GM21360 (cell line): ENCODE results near the gene UCKL1.
A peak's percentile ranks its signal among the peaks of the same experiment; 100 is the strongest.
"Not testable (repeated sequence)": the region's sequence is repeated elsewhere in the genome, so short reads cannot be mapped to it uniquely, and the experiment has no call there.

Experiments used
- ATAC-seq: cut with Tn5 transposase; IDR thresholded peaks from one replicate; pipeline ENCODE4 v1.9.1; 2021; ENCODE audit warnings: mild to moderate bottlenecking, moderate library complexity; ENCODE audit not compliant: unreplicated experiment

The UCKL1 gene

GRCh38 chr20:63960654-63961621 is 4.7 kb upstream of the UCKL1 start:
- ATAC-seq = not testable (repeated sequence)

GRCh38 chr20:63959699-63960075 is 3.5 kb upstream of the UCKL1 start:
- no peak for ATAC-seq

GRCh38 chr20:63958964-63959698 is 2.9 kb upstream of the UCKL1 start:
- no peak for ATAC-seq

- ATAC-seq = no peak
Observed at GRCh38 chr20:63958471-63958870, 2.3 kb upstream of the UCKL1 start.

- ATAC-seq = no peak
Observed at GRCh38 chr20:63957690-63958441, 1.6 kb upstream of the UCKL1 start.

GRCh38 chr20:63957004-63957689 is 931 bp upstream of the UCKL1 start:
- no peak for ATAC-seq

- ATAC-seq = peak; percentile 1
Observed at GRCh38 chr20:63956664-63957003, 418 bp upstream of the UCKL1 start.

GRCh38 chr20:63955281-63955826 is 862 bp downstream of the UCKL1 start:
- peak; percentile 20 for ATAC-seq

- ATAC-seq = no peak
Observed at GRCh38 chr20:63953764-63954429, 2.3 kb downstream of the UCKL1 start.

GRCh38 chr20:63952769-63953168 is 3.4 kb downstream of the UCKL1 start:
- no peak for ATAC-seq

GRCh38 chr20:63952210-63952535 is 4.0 kb downstream of the UCKL1 start:
- ATAC-seq = no peak

GRCh38 chr20:63951398-63952209 is 4.6 kb downstream of the UCKL1 start:
- ATAC-seq = no peak

- no peak for ATAC-seq
Observed at GRCh38 chr20:63950701-63951397, 5.4 kb downstream of the UCKL1 start.

- ATAC-seq = no peak
Observed at GRCh38 chr20:63947638-63948456, 8.4 kb downstream of the UCKL1 start.

GRCh38 chr20:63946986-63947637 is 9.1 kb downstream of the UCKL1 start:
- ATAC-seq = no peak

- no peak for ATAC-seq
Observed at GRCh38 chr20:63945921-63946920, 10.0 kb downstream of the UCKL1 start.
